HG02943 (cell line): ENCODE data around the gene SLC6A7.

ENCODE experiments used
- ATAC-seq: cut with Tn5 transposase; IDR thresholded peaks from one replicate; pipeline ENCODE4 v1.9.1; 2021; ENCODE audit warnings: mild to moderate bottlenecking, low read depth, moderate library complexity; ENCODE audit not compliant: unreplicated experiment

SLC6A7 gene

DNA sequence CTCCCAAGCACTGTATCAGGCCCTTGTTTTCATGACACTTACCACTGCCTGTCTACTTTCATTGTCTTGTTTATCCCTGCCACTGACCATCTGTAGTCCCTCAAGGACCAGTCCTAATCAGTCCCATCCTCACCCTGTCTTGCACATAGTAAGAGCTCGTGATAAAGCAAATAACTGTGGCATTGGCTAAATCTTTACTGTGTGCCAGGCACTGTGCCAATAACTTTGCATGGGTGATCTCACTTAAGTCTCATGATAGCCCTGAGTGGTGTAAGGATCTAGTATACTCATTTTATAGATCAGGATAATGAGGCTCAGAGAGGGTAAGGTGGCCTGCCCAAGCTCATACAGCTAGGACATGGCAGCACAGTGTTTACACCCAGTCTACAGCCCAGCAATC is 17.7 kb upstream of the SLC6A7 start:
- ATAC-seq: no peak

DNA sequence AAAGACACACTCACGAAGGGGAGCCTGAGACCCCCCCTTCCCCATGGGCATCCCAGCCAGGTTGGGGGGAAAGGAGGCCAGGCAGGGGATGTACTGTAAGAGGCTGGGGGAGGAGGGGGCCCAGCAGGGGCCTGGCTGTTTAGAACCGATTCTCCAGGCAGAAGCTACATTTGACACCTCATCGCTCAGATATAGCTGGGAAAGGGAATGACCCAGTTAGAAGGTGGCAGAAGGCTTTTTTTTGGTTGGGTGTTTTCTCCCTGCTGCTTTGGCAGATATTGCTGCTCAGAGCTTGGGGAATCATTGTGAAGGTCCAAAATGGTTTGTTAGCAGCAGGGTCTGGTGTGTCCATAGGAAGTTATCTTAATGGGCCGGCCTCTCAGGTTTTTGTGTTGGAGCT is 17.3 kb upstream of the SLC6A7 start:
- ATAC-seq: no peak

DNA sequence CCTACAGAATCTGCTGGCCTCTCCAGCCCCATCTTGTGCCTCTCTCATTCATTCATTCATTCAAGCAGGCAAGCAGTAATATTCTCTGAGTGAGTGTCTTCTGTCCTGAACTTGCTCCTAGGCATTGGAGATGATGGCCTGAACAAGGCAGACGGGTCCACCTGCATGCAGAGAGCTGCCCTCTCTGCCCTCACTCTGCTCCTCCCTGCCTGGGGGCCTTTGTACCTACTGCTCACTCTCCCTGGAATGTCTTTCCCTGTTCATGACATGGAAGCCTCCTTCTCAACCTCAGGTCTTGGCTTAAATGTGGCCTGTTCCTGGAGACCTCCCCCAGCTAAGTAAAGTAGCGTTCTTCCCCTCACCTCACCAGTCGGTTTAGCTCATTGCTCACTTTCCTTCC is 16.7 kb upstream of the SLC6A7 start:
- ATAC-seq: no peak

DNA sequence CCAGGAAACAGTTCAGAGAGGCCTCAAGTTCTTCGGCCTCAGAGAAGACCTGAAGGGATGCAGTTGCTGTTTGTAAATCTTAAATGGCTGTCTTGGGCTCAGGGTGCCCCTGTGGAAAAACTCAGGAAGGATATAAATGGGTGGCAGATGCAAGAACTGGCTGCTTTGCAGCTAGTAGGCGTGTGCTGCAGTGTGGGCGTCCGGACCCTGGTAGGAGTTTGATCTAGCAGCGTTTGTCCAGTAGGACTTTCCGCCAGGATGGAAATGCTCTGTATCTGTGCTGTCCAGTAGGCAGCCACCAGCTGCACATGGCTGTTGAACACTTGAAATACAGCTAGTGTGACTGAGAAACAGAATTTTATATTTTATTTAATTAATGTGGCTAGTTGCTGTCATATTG is 15.6 kb upstream of the SLC6A7 start:
- no peak for ATAC-seq

DNA sequence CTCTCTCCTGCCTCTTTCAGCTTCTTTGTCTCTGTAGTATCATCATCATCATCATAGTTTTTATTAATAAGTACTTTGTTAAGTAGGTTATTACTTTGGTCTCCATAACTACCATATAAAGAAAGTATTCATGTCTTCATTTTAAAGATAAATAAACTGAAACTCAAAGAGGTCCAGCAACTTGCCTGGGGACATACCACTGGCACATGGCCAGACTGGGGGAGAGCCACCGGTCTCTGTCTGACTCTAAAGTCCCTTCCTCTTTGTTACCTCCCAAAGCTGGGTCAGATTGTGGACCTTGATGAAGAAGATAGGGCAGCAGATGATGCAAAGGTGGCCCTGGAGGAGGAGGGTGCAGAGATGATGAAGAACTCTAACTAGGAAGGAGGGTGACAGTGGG is 14.8 kb upstream of the SLC6A7 start:
- no peak for ATAC-seq

DNA sequence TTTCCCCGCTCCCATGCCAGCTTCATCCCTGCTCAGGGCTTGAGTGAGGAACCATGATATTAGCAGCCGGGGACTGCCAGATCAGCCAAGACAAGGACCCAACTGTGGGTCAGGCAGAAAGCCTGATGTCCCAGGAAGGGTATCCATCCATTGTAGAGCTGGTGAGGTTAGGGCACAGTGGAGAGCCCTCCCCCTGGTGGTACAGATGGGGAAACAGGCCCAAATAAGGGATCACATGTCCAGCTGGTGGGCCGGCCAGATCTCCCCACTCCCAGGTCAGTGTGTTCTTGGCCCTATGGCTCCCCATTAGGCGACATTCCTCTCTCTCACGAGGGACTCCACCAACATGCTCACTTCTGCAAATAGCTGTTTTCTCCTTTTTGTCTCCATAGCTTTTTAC is 14.3 kb upstream of the SLC6A7 start:
- ATAC-seq: no peak

- ATAC-seq: no peak
These were observed 13.0 kb upstream of the SLC6A7 start for GRCh38 chr5:150176745-150177477.

DNA sequence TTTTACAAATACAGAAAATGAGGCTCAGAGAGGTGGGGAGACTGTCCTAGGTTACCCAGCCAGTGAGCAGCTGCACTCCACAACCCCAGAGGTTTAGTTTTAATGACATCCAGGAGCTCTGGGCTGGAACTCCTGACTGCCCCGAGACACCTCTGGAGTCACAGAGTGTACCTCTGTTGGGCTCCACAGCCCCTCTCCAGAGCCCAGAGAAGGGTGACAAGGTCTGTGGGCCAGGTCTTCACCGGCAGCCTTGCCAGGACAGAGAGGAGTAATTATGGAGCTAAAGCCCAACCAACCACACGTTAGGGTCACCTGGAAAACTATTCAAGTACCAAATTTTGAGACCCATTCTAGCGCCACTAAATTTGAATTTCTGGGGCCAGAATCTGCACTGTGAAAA is 12.1 kb upstream of the SLC6A7 start:
- no peak for ATAC-seq

- ATAC-seq: no peak
These were observed 11.6 kb upstream of the SLC6A7 start for GRCh38 chr5:150178262-150178661.

- ATAC-seq: no peak
These were observed 10.7 kb upstream of the SLC6A7 start for GRCh38 chr5:150179019-150179620.

DNA sequence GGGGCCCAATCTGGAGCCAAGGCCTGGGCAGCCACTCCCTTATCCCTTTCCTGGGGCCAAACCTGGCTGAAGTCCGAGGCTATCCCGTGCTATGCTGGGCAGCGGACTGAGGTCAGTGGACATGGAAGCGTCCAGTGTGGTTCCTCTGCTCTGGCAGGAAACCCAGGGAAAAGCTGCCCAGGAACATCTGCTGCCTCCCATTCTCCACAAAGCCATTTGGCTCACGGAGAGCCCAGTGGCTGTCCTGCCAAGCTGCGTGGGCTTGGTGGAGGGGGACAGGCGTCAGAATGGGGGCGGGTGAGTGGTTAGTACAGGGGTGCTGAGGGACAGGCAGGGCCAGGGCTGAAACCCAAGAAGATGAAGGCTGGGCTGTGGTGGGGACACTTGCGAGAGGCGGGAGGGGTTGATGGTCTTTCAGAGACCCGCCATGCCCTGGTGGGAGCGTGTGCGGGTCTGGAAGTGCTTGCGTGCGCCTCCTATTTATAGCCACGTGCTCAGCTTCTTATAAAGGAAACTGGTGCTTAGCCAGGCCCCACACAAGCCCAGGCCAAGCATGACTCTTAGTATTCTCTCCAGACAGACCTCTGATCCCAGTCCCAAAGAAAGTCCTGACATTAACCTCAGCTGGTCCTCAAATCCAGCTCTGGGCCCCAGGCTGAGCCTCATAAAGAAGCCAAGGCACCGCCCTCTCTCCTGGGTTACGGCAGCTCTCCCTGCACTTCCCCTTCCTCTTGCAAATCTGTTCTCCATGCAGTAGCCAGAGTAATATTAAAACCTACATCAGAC is 9.4 kb upstream of the SLC6A7 start:
- ATAC-seq: no peak

GRCh38 chr5:150181027-150181426 is 8.8 kb upstream of the SLC6A7 start:
- ATAC-seq: no peak

DNA sequence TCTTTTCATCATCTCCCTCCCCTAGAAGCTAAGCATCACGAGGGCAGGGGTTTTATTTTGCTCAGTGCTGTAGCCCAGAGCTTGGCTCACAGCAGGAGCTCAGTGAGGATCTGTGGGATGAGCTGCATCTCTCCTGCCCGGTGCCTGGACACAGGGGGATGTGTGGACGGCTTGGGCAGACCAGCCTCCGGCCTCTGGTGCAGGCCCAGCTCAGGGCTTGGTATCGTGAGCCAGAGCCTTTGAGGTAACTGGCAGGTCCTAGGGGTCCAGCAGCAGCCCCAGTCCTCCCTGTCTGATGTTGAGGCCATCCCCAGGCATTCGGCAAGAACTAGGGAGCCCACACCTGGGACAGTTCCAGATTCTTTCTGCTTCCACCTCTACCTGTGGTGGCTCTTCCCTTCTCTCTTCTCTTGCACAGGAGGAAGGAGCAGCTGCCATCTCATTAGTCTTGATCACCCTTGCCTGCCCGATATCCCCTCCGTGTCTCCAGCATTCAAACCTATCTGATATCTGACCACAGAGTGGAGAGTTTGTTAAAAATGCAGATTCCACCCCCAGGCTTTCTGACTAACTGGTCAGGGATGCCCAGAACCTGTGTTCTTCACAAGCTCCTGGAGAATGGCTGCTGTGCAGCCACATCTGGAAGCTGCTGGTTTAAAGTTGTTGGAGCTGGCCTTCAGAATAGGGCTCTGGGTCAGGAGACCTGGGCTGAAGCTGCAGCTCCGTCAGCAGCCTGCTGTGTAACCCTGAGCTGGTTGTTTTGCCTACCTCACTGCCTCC is 7.9 kb upstream of the SLC6A7 start:
- no peak for ATAC-seq

GRCh38 chr5:150182774-150183173 is 7.1 kb upstream of the SLC6A7 start:
- no peak for ATAC-seq

DNA sequence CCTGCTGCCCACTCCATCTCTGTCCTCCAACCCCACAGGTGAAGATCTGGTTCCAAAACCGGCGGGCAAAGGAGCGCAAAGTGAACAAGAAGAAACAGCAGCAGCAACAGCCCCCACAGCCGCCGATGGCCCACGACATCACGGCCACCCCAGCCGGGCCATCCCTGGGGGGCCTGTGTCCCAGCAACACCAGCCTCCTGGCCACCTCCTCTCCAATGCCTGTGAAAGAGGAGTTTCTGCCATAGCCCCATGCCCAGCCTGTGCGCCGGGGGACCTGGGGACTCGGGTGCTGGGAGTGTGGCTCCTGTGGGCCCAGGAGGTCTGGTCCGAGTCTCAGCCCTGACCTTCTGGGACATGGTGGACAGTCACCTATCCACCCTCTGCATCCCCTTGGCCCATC is 6.4 kb upstream of the SLC6A7 start:
- ATAC-seq: no peak

DNA sequence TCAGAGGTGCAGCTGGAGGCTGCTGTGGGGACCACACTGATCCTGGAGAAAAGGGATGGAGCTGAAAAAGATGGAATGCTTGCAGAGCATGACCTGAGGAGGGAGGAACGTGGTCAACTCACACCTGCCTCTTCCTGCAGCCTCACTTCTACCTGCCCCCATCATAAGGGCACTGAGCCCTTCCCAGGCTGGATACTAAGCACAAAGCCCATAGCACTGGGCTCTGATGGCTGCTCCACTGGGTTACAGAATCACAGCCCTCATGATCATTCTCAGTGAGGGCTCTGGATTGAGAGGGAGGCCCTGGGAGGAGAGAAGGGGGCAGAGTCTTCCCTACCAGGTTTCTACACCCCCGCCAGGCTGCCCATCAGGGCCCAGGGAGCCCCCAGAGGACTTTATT is 5.9 kb upstream of the SLC6A7 start:
- ATAC-seq: no peak

- no peak for ATAC-seq
These were observed 4.6 kb upstream of the SLC6A7 start for GRCh38 chr5:150184990-150185912.

DNA sequence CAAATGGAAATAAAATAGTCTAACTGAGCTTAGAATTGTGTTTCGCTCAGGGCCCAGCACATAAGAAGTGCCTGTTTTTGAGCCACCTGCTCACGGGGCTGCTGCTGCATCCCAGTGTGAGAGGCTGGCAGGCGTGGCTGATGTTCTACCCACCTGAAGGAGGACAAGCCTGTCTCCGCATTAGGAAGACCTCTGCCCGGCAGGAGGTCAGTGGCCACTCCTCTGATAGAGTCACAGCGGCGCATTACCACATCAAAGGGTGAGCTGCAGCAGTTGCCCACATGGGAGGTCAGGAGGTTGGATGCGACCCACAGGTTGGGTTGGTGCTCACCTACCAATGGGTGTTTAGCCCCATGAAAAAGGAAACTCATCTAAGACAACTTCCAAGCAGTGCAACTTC is 3.7 kb upstream of the SLC6A7 start:
- ATAC-seq: no peak

DNA sequence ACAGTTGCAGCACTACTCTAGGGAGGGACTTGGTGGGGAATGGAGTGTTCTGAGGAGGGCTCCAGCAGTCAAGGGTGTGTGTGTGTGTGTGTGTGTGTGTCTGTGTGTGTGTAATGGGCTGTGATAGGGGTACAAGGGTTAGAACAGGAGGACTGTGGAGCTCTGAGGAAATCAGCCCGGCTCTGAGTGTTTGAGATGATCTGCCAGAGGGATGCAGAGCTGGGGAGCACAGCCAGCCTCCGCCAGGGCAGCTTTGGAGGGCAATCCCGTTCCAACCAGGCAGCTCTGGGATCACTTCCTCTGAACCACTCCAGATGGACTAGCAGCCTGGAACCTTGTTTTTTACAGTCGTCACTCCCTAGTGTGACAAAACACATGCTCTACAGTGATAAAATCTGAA is 3.0 kb upstream of the SLC6A7 start:
- no peak for ATAC-seq
